ENCODE results near the gene MUC22.
"Not testable (repeated sequence)": the region's sequence is repeated elsewhere in the genome, so short reads cannot be mapped to it uniquely, and the experiment has no call there.

MUC22 gene

GRCh38 chr6:31060145-31060544 lies 49.9 kb downstream of the MUC22 start:
- Histone ChIP-seq H3K9me2 (replicated peaks; ENCODE audit: insufficient read depth, low read length) (no peaks in the 10 kb centered on the region), H4K20me1 (ENCODE audit: low read depth, low read length) (no peaks in the 10 kb centered on the region), H3K27me3 (ENCODE audit: low read length) (0 out of 2 replicates have a peak, but pooled peaks cover 4% of the 10 kb centered on the region), H3K9me3 (ENCODE audit: insufficient read depth, low read length) (no peaks in the 10 kb centered on the region), H3K4me3 (ENCODE audit: insufficient read depth, low read length, poor library complexity, severe bottlenecking) (no peak overlapping the region), H3K36me3 (ENCODE audit: low read length) (no peaks in the 10 kb centered on the region), H3K9ac (ENCODE audit: low read length) (no peak overlapping the region), H3K4me2 (ENCODE audit: low read depth, low read length, poor library complexity, severe bottlenecking) (no peak overlapping the region), H3K27ac (ENCODE audit: low read depth, low read length) (no peak overlapping the region), H3F3A (ENCODE audit: insufficient read depth) (no peaks in the 10 kb centered on the region), H3K79me2 (ENCODE audit: insufficient read depth, low read length) (no peaks in the 10 kb centered on the region), H2AFZ (ENCODE audit: low read depth, low read length, severe bottlenecking) (no peak overlapping the region)
- TF ChIP-seq CTCF (IDR thresholded peaks at IDR 0.05; ENCODE audit: insufficient read depth, low read length, poor library complexity, severe bottlenecking): no peak
- no peak for TF ChIP-seq EZH2phosphoT487 (conservative IDR thresholded peaks at IDR 0.05; ENCODE audit: low read length)

GRCh38 chr6:31063906-31064435 lies 53.7 kb downstream of the MUC22 start:
- Histone ChIP-seq H3K27me3 (ENCODE audit: low read length) (0 out of 2 replicates have a peak, but pooled peaks cover 4% of the 10 kb centered on the region), H3K9ac (ENCODE audit: low read length) (no peak overlapping the region), H3K27ac (ENCODE audit: low read depth, low read length) (no peak overlapping the region), H3K9me3 (ENCODE audit: insufficient read depth, low read length) (no peaks in the 10 kb centered on the region), H3K4me3 (ENCODE audit: insufficient read depth, low read length, poor library complexity, severe bottlenecking) (no peak overlapping the region), H4K20me1 (ENCODE audit: low read depth, low read length) (no peaks in the 10 kb centered on the region), H2AFZ (ENCODE audit: low read depth, low read length, severe bottlenecking) (no peak overlapping the region), H3K4me2 (ENCODE audit: low read depth, low read length, poor library complexity, severe bottlenecking) (no peak overlapping the region), H3K36me3 (ENCODE audit: low read length) (no peaks in the 10 kb centered on the region), H3F3A (ENCODE audit: insufficient read depth) (no peaks in the 10 kb centered on the region), H3K79me2 (ENCODE audit: insufficient read depth, low read length) (no peaks in the 10 kb centered on the region), H3K9me2 (replicated peaks; ENCODE audit: insufficient read depth, low read length) (no peaks in the 10 kb centered on the region)
- TF ChIP-seq CTCF (IDR thresholded peaks at IDR 0.05; ENCODE audit: insufficient read depth, low read length, poor library complexity, severe bottlenecking) (no peak), EZH2phosphoT487 (conservative IDR thresholded peaks at IDR 0.05; ENCODE audit: low read length) (no peak)

DNA sequence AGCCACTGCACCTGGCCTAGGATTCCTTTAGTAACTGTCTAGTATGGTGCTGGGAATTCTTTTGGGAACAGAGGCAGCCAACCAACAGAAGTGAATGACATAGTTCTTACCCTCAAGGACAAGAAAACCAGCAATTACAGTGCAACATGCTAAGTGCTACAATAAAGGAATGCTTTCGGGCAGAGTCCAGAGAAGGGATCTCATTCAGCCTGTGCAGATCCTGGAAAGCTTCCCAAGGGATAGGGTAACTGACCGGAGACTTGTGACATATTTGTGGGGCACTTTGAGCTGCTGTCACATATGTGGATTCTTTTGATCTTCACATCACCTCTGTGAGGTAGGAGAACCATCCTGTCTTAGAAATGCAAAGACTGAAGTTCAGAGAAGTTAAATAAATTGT lies 55.3 kb downstream of the MUC22 start:
- H3K79me2 ChIP-seq (ENCODE audit: insufficient read depth, low read length): no peaks in the 10 kb centered on the region
- H3K9me3 ChIP-seq (ENCODE audit: insufficient read depth, low read length): no peaks in the 10 kb centered on the region
- no peaks in the 10 kb centered on the region for H4K20me1 ChIP-seq (ENCODE audit: low read depth, low read length)
- H3F3A ChIP-seq (ENCODE audit: insufficient read depth): no peaks in the 10 kb centered on the region
- H3K27me3 ChIP-seq (ENCODE audit: low read length): 0 out of 2 replicates have a peak, but pooled peaks cover 4% of the 10 kb centered on the region
- H3K9ac ChIP-seq (ENCODE audit: low read length): no peak overlapping the region
- H3K9me2 ChIP-seq (replicated peaks; ENCODE audit: insufficient read depth, low read length): no peaks in the 10 kb centered on the region
- H3K36me3 ChIP-seq (ENCODE audit: low read length): no peaks in the 10 kb centered on the region
- no peak overlapping the region for H3K4me3 ChIP-seq (ENCODE audit: insufficient read depth, low read length, poor library complexity, severe bottlenecking)
- no peak overlapping the region for H3K4me2 ChIP-seq (ENCODE audit: low read depth, low read length, poor library complexity, severe bottlenecking)
- TF ChIP-seq EZH2phosphoT487 (conservative IDR thresholded peaks at IDR 0.05; ENCODE audit: low read length) (no peak), CTCF (IDR thresholded peaks at IDR 0.05; ENCODE audit: insufficient read depth, low read length, poor library complexity, severe bottlenecking) (no peak)
- H2AFZ ChIP-seq (ENCODE audit: low read depth, low read length, severe bottlenecking): no peak overlapping the region
- no peak overlapping the region for H3K27ac ChIP-seq (ENCODE audit: low read depth, low read length)

GRCh38 chr6:31067028-31067427 lies 56.8 kb downstream of the MUC22 start:
- not testable (repeated sequence) for H2AFZ ChIP-seq (ENCODE audit: low read depth, low read length, severe bottlenecking); H3K27me3 ChIP-seq (ENCODE audit: low read length); H3K4me2 ChIP-seq (ENCODE audit: low read depth, low read length, poor library complexity, severe bottlenecking); H3K9me2 ChIP-seq (replicated peaks; ENCODE audit: insufficient read depth, low read length); H3K9ac ChIP-seq (ENCODE audit: low read length); H3K27ac ChIP-seq (ENCODE audit: low read depth, low read length); H3K36me3 ChIP-seq (ENCODE audit: low read length); H4K20me1 ChIP-seq (ENCODE audit: low read depth, low read length); H3F3A ChIP-seq (ENCODE audit: insufficient read depth); H3K9me3 ChIP-seq (ENCODE audit: insufficient read depth, low read length); H3K4me3 ChIP-seq (ENCODE audit: insufficient read depth, low read length, poor library complexity, severe bottlenecking); H3K79me2 ChIP-seq (ENCODE audit: insufficient read depth, low read length)

- not testable (repeated sequence) for H3K9ac ChIP-seq (ENCODE audit: low read length); H3F3A ChIP-seq (ENCODE audit: insufficient read depth); H3K27ac ChIP-seq (ENCODE audit: low read depth, low read length); H3K27me3 ChIP-seq (ENCODE audit: low read length); H3K79me2 ChIP-seq (ENCODE audit: insufficient read depth, low read length); H3K9me3 ChIP-seq (ENCODE audit: insufficient read depth, low read length); H3K4me2 ChIP-seq (ENCODE audit: low read depth, low read length, poor library complexity, severe bottlenecking); H3K36me3 ChIP-seq (ENCODE audit: low read length); H2AFZ ChIP-seq (ENCODE audit: low read depth, low read length, severe bottlenecking); H3K9me2 ChIP-seq (replicated peaks; ENCODE audit: insufficient read depth, low read length); H3K4me3 ChIP-seq (ENCODE audit: insufficient read depth, low read length, poor library complexity, severe bottlenecking); H4K20me1 ChIP-seq (ENCODE audit: low read depth, low read length)
These were observed 57.8 kb downstream of the MUC22 start for GRCh38 chr6:31067891-31068668.
